Body of pancreas (tissue), 4 donors: ENCODE measurements around the gene SYNJ1.

ENCODE experiments used
- POLR2A ChIP-seq, 3 donors: fragments of 450-650 bp; IDR thresholded peaks; one replicate each; pipeline ENCODE4 v1.6.1; 2016; ENCODE audit warnings: antibody characterized with exemption in 3 of 3, mild to moderate bottlenecking in 2 of 3
- TF ChIP-seq, protein P1 (sequence below), 7 experiments: fragments of 450-650 bp in 4 of 7; fragments of 200-600 bp in 3 of 7; sonication (generic) in 3 of 7; IDR thresholded peaks; one replicate each; pipeline ENCODE4 v1.5.1; 2016 to 2019; ENCODE audit warnings: antibody characterized with exemption in 7 of 7

DNA sequence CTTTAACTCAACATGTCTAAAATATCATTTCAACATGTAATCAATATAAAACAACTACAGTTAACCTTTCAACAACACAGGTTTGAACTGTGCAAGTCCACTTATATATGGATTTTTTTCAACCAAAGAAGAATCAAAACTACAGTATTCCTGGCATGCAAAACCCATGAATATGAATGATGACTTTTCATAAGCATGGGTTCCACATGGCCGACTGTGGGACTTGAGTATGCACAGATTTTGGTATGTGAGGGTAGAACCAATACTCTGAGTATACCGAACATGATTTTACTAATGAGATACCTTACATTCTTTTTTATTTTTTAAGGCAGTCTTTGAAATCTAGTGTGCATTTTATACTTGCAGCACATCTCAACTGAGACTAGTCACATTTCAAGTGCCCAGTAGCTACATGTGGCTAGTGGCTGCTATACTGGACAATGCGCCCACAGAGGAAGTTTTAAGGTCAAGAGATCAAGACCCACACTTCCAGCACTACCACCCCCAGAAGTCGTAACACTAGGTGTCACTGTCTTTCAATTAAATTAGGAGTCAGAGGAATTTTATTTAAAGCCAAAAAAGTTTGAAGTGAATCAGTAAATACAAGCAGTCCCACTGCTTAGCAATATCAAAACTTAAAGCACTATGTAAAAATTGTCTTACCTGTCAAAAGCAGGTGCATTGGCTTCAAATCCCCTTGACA, 40.0 kb downstream of the SYNJ1 start:
- TF ChIP-seq, protein P1, sequence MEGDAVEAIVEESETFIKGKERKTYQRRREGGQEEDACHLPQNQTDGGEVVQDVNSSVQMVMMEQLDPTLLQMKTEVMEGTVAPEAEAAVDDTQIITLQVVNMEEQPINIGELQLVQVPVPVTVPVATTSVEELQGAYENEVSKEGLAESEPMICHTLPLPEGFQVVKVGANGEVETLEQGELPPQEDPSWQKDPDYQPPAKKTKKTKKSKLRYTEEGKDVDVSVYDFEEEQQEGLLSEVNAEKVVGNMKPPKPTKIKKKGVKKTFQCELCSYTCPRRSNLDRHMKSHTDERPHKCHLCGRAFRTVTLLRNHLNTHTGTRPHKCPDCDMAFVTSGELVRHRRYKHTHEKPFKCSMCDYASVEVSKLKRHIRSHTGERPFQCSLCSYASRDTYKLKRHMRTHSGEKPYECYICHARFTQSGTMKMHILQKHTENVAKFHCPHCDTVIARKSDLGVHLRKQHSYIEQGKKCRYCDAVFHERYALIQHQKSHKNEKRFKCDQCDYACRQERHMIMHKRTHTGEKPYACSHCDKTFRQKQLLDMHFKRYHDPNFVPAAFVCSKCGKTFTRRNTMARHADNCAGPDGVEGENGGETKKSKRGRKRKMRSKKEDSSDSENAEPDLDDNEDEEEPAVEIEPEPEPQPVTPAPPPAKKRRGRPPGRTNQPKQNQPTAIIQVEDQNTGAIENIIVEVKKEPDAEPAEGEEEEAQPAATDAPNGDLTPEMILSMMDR (IDR thresholded peaks at IDR 0.05): no peak
- no peak for TF ChIP-seq POLR2A (IDR thresholded peaks at IDR 0.05)
